Loucy (cell line): ENCODE results near the gene MTURN.
A peak's percentile ranks its signal among the peaks of the same experiment; 100 is the strongest.

Experiments used
- H2AFZ ChIP-seq: fragments of 200-600 bp; sonication (generic); 2 replicates; pipeline ENCODE4 v1.6.0; 2016; ENCODE audit warnings: antibody characterized with exemption, mild to moderate bottlenecking, low read length, moderate library complexity
- H3F3A ChIP-seq: fragments of 200-600 bp; 2 replicates; pipeline ENCODE4 v1.6.0; 2016; ENCODE audit warnings: antibody characterized with exemption, low read depth, mild to moderate bottlenecking
- H3K27me3 ChIP-seq: fragments of 200-600 bp; sonication (generic); 2 replicates; pipeline ENCODE4 v1.6.1; 2014; ENCODE audit warnings: low read length, mild to moderate bottlenecking; ENCODE audit not compliant: insufficient read depth, poor library complexity, severe bottlenecking
- H3K36me3 ChIP-seq: fragments of 200-600 bp; sonication (generic); 2 replicates; pipeline ENCODE4 v1.6.1; 2016; ENCODE audit warnings: low read length; ENCODE audit not compliant: insufficient read depth
- H3K4me1 ChIP-seq: fragments of 200-600 bp; sonication (generic); 2 replicates; pipeline ENCODE4 v1.5.1; 2014; ENCODE audit warnings: low read length, mild to moderate bottlenecking; ENCODE audit not compliant: insufficient read depth, poor library complexity, severe bottlenecking
- H3K4me2 ChIP-seq: fragments of 200-600 bp; sonication (generic); 2 replicates; pipeline ENCODE4 v1.6.0; 2014; ENCODE audit warnings: antibody characterized with exemption, low read length, low read depth, mild to moderate bottlenecking; ENCODE audit not compliant: poor library complexity, severe bottlenecking
- H3K4me3 ChIP-seq: fragments of 200-600 bp; sonication (generic); 2 replicates; pipeline ENCODE4 v1.5.1; 2014; ENCODE audit warnings: low read length, mild to moderate bottlenecking, mixed read lengths; ENCODE audit not compliant: poor library complexity, severe bottlenecking
- H3K79me2 ChIP-seq: fragments of 200-600 bp; sonication (generic); 2 replicates; pipeline ENCODE4 v1.6.1; 2014; ENCODE audit warnings: low read length; ENCODE audit not compliant: insufficient read depth
- H3K9ac ChIP-seq: fragments of 200-600 bp; sonication (generic); 2 replicates; pipeline ENCODE4 v1.6.0; 2014; ENCODE audit warnings: mild to moderate bottlenecking, low read depth, low read length, moderate library complexity; ENCODE audit not compliant: poor library complexity, severe bottlenecking
- H3K9me2 ChIP-seq: fragments of 200-600 bp; sonication (generic); replicated peaks from 2 replicates; pipeline ENCODE4 v1.6.1; 2016; ENCODE audit warnings: low read depth, low read length, mixed read lengths
- H3K9me3 ChIP-seq: fragments of 200-600 bp; sonication (generic); 2 replicates; pipeline ENCODE4 v1.6.1; 2014; ENCODE audit warnings: mild to moderate bottlenecking, antibody characterized with exemption, low read length, low read depth; ENCODE audit not compliant: insufficient read depth
- H4K20me1 ChIP-seq: fragments of 200-600 bp; sonication (generic); 2 replicates; pipeline ENCODE4 v1.6.0; 2014; ENCODE audit warnings: antibody characterized with exemption, low read length, mild to moderate bottlenecking; ENCODE audit not compliant: insufficient read depth, poor library complexity, severe bottlenecking
- EZH2phosphoT487 ChIP-seq: fragments of 200-600 bp; IDR thresholded peaks from 2 replicates; pipeline ENCODE4 v1.6.1; 2018; ENCODE audit warnings: antibody characterized with exemption, mild to moderate bottlenecking, moderate library complexity, borderline replicate concordance
- TF ChIP-seq, protein P1 (sequence below): fragments of 200-600 bp; sonication (generic); conservative IDR thresholded peaks from 2 replicates; pipeline ENCODE4 v1.5.1; 2014; ENCODE audit warnings: mild to moderate bottlenecking, antibody characterized with exemption, low read length

MTURN gene

DNA sequence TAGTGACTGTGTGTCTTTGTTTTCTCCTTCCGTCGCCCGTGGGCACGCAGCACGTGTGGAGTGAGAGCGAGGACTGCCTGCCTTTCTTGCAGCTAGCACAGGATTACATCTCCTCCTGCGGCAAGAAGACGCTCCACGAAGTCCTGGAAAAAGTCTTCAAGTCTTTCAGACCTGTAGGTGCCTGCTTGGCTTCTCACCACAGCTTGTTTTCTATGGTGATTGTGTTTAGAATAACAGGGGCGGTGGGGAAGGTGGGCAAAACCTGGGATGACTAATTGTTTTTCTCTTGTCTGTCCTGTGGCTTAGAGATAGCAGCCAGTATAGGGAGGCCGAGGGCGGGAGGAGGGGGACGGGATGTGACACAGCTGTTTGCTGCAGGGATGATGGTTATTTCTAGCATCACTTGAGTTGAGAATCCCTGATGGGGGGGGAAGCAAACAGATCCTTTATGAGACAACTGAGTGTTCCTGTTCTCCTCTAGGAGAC, 11.4 kb downstream of the MTURN start:
- Histone ChIP-seq H3K4me3 (no peak overlapping the region), H3K4me2 (peak overlapping the region; percentile 49), H2AFZ (no peak overlapping the region), H4K20me1 (no peaks in the 10 kb centered on the region), H3K27me3 (no peaks in the 10 kb centered on the region), H3K9me3 (no peaks in the 10 kb centered on the region), H3F3A (peaks cover 9% of the 10 kb centered on the region; the same call in 1 of the 2 replicates), H3K36me3 (no peaks in the 10 kb centered on the region), H3K79me2 (no peaks in the 10 kb centered on the region), H3K4me1 (peaks cover 74% of the 10 kb centered on the region), H3K9me2 (no peaks in the 10 kb centered on the region), H3K9ac (peak overlapping the region; percentile 42)
- no peak for TF ChIP-seq EZH2phosphoT487
- TF ChIP-seq, protein P1, sequence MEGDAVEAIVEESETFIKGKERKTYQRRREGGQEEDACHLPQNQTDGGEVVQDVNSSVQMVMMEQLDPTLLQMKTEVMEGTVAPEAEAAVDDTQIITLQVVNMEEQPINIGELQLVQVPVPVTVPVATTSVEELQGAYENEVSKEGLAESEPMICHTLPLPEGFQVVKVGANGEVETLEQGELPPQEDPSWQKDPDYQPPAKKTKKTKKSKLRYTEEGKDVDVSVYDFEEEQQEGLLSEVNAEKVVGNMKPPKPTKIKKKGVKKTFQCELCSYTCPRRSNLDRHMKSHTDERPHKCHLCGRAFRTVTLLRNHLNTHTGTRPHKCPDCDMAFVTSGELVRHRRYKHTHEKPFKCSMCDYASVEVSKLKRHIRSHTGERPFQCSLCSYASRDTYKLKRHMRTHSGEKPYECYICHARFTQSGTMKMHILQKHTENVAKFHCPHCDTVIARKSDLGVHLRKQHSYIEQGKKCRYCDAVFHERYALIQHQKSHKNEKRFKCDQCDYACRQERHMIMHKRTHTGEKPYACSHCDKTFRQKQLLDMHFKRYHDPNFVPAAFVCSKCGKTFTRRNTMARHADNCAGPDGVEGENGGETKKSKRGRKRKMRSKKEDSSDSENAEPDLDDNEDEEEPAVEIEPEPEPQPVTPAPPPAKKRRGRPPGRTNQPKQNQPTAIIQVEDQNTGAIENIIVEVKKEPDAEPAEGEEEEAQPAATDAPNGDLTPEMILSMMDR = no peak

DNA sequence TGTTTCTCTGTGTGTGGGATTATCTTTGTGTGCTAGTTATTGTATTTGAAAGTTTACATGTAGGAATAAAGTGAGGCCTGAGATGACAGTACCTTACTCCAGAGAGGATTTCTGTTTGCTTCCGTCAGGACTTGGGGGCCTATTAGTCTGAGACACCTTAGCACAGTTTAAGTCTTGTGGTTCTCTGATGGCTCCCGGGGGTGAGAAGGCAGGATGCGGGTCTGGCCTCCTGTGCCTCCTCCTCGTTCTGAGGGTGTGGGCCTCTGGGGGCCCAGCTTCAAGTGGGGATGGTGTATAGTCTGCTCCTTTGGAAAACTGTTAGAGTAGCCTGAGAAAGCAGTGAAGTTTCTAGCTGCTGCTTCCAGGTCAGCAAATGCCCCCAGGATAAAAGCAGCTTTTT, 12.4 kb downstream of the MTURN start:
- Histone ChIP-seq H3K27me3 (no peaks in the 10 kb centered on the region), H3K4me3 (peak overlapping the region; percentile 26), H3K4me2 (peak overlapping the region; percentile 49), H3K79me2 (no peaks in the 10 kb centered on the region), H2AFZ (peak overlapping the region; percentile 43), H4K20me1 (no peaks in the 10 kb centered on the region), H3K9me3 (no peaks in the 10 kb centered on the region), H3K4me1 (peaks cover 64% of the 10 kb centered on the region), H3K36me3 (no peaks in the 10 kb centered on the region), H3K9me2 (no peaks in the 10 kb centered on the region), H3F3A (peaks cover 9% of the 10 kb centered on the region; the same call in 1 of the 2 replicates), H3K9ac (peak overlapping the region; percentile 42)
- TF ChIP-seq, protein P1 = no peak
- TF ChIP-seq EZH2phosphoT487 = no peak

DNA sequence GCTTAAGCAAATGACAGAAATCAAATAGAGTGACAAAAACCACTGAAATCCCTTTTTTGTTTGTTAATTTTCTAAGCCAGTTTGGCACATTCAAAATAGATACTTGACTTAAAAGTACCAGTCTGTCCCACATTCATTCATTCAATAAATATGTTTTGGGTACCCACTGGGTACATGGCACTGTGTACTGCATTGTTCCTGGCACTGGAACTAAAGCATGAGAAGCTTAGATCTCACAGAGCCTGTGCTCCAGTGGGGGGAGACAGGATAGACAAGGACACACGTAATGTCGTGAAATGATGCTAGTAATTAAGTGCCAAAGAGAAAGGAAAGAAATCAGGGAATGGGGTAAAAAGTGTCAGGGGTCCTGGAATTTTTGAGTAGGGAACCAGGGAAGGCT, 13.0 kb downstream of the MTURN start:
- no peaks in the 10 kb centered on the region for H3K9me3 ChIP-seq
- TF ChIP-seq, protein P1 = no peak
- TF ChIP-seq EZH2phosphoT487 = no peak
- H4K20me1 ChIP-seq = no peaks in the 10 kb centered on the region
- H3K4me1 ChIP-seq = peaks cover 58% of the 10 kb centered on the region
- H3K36me3 ChIP-seq = no peaks in the 10 kb centered on the region
- H2AFZ ChIP-seq = no peak overlapping the region
- no peak overlapping the region for H3K4me3 ChIP-seq
- H3K9me2 ChIP-seq = no peaks in the 10 kb centered on the region
- H3F3A ChIP-seq = peaks cover 9% of the 10 kb centered on the region; the same call in 1 of the 2 replicates
- H3K9ac ChIP-seq = peak overlapping the region; percentile 42
- peak overlapping the region; percentile 49 for H3K4me2 ChIP-seq
- H3K27me3 ChIP-seq = no peaks in the 10 kb centered on the region
- no peaks in the 10 kb centered on the region for H3K79me2 ChIP-seq
